KMS-11 (cell line): Measurements from ENCODE around the gene SHKBP1.

Source experiments
- H2AFZ ChIP-seq: fragments of 200-600 bp; sonication (generic); 2 replicates; pipeline ENCODE4 v1.6.1; 2016; ENCODE audit warnings: antibody characterized with exemption, mixed run types, low read depth
- H3K27ac ChIP-seq: fragments of 200-600 bp; sonication (generic); 2 replicates; pipeline ENCODE4 v1.6.1; 2016; ENCODE audit warnings: mild to moderate bottlenecking, mixed run types
- H3K27me3 ChIP-seq: fragments of 200-600 bp; sonication (generic); 2 replicates; pipeline ENCODE4 v1.6.1; 2017; ENCODE audit warnings: mild to moderate bottlenecking, low read depth, mixed run types, moderate library complexity; ENCODE audit not compliant: insufficient read depth
- H3K36me3 ChIP-seq: fragments of 200-600 bp; sonication (generic); 2 replicates; pipeline ENCODE4 v1.6.1; 2017; ENCODE audit warnings: mild to moderate bottlenecking, mixed run types; ENCODE audit not compliant: insufficient read depth
- H3K4me1 ChIP-seq: fragments of 200-600 bp; sonication (generic); 2 replicates; pipeline ENCODE4 v1.6.1; 2016; ENCODE audit warnings: mild to moderate bottlenecking, low read depth, mixed run types; ENCODE audit not compliant: poor library complexity, severe bottlenecking
- H3K4me2 ChIP-seq: fragments of 200-600 bp; sonication (generic); 2 replicates; pipeline ENCODE4 v1.7.0; 2016; ENCODE audit warnings: mild to moderate bottlenecking, mixed run types
- H3K4me3 ChIP-seq: fragments of 200-600 bp; sonication (generic); IDR thresholded peaks from 2 replicates; pipeline ENCODE4 v1.6.1; 2017; ENCODE audit warnings: low read depth, low read length, mixed read lengths; ENCODE audit not compliant: insufficient read depth
- H3K79me2 ChIP-seq: fragments of 200-600 bp; sonication (generic); 2 replicates; pipeline ENCODE4 v1.6.1; 2016; ENCODE audit warnings: low read depth, mixed run types; ENCODE audit not compliant: insufficient read depth
- H3K9ac ChIP-seq: fragments of 200-600 bp; sonication (generic); 2 replicates; pipeline ENCODE4 v1.6.1; 2016; ENCODE audit warnings: mild to moderate bottlenecking, mixed run types
- H4K20me1 ChIP-seq: fragments of 200-600 bp; sonication (generic); 2 replicates; pipeline ENCODE4 v1.6.1; 2016; ENCODE audit warnings: mild to moderate bottlenecking, mixed run types; ENCODE audit not compliant: insufficient read depth
- TF ChIP-seq, protein P1 (sequence below): fragments of 200-600 bp; sonication (generic); conservative IDR thresholded peaks from 2 replicates; pipeline ENCODE4 v1.6.1; 2017; ENCODE audit warnings: low read depth, mild to moderate bottlenecking, antibody characterized with exemption, low read length, moderate library complexity, mixed read lengths

The SHKBP1 gene

GRCh38 chr19:40599902-40600569 is 23.4 kb downstream of the SHKBP1 start:
- Histone ChIP-seq H3K27ac (no peak overlapping the region), H4K20me1 (no peaks in the 10 kb centered on the region), H3K4me3 (no peak overlapping the region), H3K79me2 (no peaks in the 10 kb centered on the region), H3K4me2 (peak overlapping the region; percentile 13; the same call in 1 of the 2 replicates), H2AFZ (no peak overlapping the region), H3K4me1 (peaks cover 69% of the 10 kb centered on the region), H3K27me3 (peaks cover 54% of the 10 kb centered on the region), H3K36me3 (no peaks in the 10 kb centered on the region), H3K9ac (no peak overlapping the region)
- TF ChIP-seq, protein P1, sequence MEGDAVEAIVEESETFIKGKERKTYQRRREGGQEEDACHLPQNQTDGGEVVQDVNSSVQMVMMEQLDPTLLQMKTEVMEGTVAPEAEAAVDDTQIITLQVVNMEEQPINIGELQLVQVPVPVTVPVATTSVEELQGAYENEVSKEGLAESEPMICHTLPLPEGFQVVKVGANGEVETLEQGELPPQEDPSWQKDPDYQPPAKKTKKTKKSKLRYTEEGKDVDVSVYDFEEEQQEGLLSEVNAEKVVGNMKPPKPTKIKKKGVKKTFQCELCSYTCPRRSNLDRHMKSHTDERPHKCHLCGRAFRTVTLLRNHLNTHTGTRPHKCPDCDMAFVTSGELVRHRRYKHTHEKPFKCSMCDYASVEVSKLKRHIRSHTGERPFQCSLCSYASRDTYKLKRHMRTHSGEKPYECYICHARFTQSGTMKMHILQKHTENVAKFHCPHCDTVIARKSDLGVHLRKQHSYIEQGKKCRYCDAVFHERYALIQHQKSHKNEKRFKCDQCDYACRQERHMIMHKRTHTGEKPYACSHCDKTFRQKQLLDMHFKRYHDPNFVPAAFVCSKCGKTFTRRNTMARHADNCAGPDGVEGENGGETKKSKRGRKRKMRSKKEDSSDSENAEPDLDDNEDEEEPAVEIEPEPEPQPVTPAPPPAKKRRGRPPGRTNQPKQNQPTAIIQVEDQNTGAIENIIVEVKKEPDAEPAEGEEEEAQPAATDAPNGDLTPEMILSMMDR: no peak

- H3K79me2 ChIP-seq: no peaks in the 10 kb centered on the region
- H3K4me2 ChIP-seq: peak overlapping the region; percentile 41; the same call in 1 of the 2 replicates
- H2AFZ ChIP-seq: peak overlapping the region; percentile 26; the same call in 1 of the 2 replicates
- no peaks in the 10 kb centered on the region for H3K36me3 ChIP-seq
- H3K27ac ChIP-seq: no peak overlapping the region
- no peak overlapping the region for H3K9ac ChIP-seq
- peaks cover 69% of the 10 kb centered on the region for H3K4me1 ChIP-seq
- peaks cover 54% of the 10 kb centered on the region for H3K27me3 ChIP-seq
- no peak overlapping the region for H3K4me3 ChIP-seq
- TF ChIP-seq, protein P1: 0 out of 2 replicates have a peak, but pooled peaks have one; percentile 13
- no peaks in the 10 kb centered on the region for H4K20me1 ChIP-seq
Observed at GRCh38 chr19:40600570-40601133, 24.0 kb downstream of the SHKBP1 start.

DNA sequence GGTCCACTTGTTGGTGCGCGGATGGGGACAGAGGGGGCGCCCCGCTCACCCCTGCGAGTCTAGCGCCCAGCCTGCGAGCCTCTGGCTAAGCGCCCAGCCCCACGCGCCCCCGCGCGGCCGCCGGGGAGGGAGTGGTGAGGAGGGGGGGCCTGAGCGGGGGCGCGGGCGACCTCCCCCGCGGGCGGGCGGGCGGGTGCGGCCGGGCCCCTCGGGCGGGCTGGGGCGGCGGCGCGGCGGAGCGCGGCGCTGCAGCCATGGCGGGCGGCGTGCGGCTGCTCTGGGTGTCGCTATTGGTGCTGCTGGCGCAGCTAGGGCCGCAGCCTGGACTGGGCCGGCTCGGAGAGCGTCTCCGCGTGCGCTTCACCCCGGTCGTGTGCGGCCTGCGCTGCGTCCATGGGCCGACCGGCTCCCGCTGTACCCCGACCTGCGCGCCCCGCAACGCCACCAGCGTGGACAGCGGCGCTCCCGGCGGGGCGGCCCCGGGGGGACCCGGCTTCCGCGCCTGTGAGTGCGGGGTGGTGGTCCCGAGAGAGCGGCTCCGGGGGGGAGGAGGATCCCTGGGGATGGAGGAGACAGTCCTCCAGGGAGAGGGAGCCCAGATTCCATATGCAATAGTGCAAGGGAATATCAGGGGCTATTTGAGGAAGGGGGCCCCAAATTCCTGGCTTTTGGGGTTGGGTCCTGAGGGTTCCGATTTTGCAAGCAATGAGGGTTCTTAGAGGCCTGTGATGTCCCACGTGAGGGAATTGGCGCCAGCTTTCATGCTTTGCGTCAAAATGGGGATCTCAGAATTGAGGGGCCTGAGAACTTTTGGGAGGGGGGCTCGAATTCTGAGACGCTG is 24.7 kb downstream of the SHKBP1 start, which contains the start of gene LTBP4:
LTBP4 (plus strand) TSS at position 236 of the 841 bp plus-strand sequence; CDS start at position 255, 19 bp downstream.
- Histone ChIP-seq H3K4me3 (no peak within 1 kb of the TSS), H3K27ac (no peak within 1 kb of the TSS), H2AFZ (peak within 1 kb of the TSS; percentile 76), H3K9ac (peak within 1 kb of the TSS; percentile 43), H3K36me3 (no peaks in the 10 kb centered on the region), H4K20me1 (no peaks in the 10 kb centered on the region), H3K4me1 (peaks cover 69% of the 10 kb centered on the region), H3K27me3 (peaks cover 49% of the 10 kb centered on the region), H3K79me2 (no peaks in the 10 kb centered on the region), H3K4me2 (peak within 1 kb of the TSS; percentile 93)
- TF ChIP-seq, protein P1: no peak

GRCh38 chr19:40603071-40603388 is 26.4 kb downstream of the SHKBP1 start:
- Histone ChIP-seq H3K4me1 (peaks cover 62% of the 10 kb centered on the region), H2AFZ (peak overlapping the region; percentile 76; the same call in 1 of the 2 replicates), H3K4me3 (no peak overlapping the region), H4K20me1 (no peaks in the 10 kb centered on the region), H3K36me3 (no peaks in the 10 kb centered on the region), H3K9ac (no peak overlapping the region), H3K79me2 (no peaks in the 10 kb centered on the region), H3K27me3 (peaks cover 36% of the 10 kb centered on the region), H3K27ac (no peak overlapping the region; the same call in 1 of the 2 replicates), H3K4me2 (peak overlapping the region; percentile 93)
- TF ChIP-seq, protein P1: no peak
